SJCRH30 (cell line): Measurements from ENCODE around the gene CDK6. TPM values are rescaled to one million over a fixed set of nuclear protein-coding genes. Genes with fewer than 3 reads are reported as not detected.
"Not testable (repeated sequence)": the region's sequence is repeated elsewhere in the genome, so short reads cannot be mapped to it uniquely, and the experiment has no call there.

Experiments
- DNase-seq, 2 experiments: peaks; one replicate each; pipeline ENCODE4 v3.0.0-alpha.2; 2015 to 2020
- H3K27ac ChIP-seq: fragments of 250-450 bp; sonication (Bioruptor Pico); 2 replicates; pipeline ENCODE4 v1.5.1; 2020; ENCODE audit warnings: mild to moderate bottlenecking, moderate library complexity
- H3K27me3 ChIP-seq: fragments of 250-450 bp; sonication (Bioruptor Pico); 2 replicates; pipeline ENCODE4 v1.5.1; 2020; ENCODE audit warnings: mild to moderate bottlenecking, moderate library complexity
- H3K36me3 ChIP-seq: fragments of 250-450 bp; sonication (Bioruptor Pico); 2 replicates; pipeline ENCODE4 v1.5.1; 2020; ENCODE audit warnings: mild to moderate bottlenecking, moderate library complexity
- H3K4me1 ChIP-seq: fragments of 250-450 bp; sonication (Bioruptor Pico); 2 replicates; pipeline ENCODE4 v1.5.1; 2020; ENCODE audit warnings: mild to moderate bottlenecking, moderate library complexity
- H3K4me3 ChIP-seq: fragments of 250-450 bp; sonication (Bioruptor Pico); 2 replicates; pipeline ENCODE4 v1.5.1; 2020; ENCODE audit warnings: mild to moderate bottlenecking, moderate library complexity
- H3K9me3 ChIP-seq: fragments of 250-450 bp; sonication (Bioruptor Pico); replicated peaks from 2 replicates; pipeline ENCODE4 v1.5.1; 2020; ENCODE audit warnings: mild to moderate bottlenecking, moderate library complexity
- total RNA-seq: library from RNA; depleted of rRNA; stranded (reverse); fragments of >200 nt; shearing (Covaris generic); gene quantifications from 2 replicates; pipeline ENCODE4 v1.2.3, GENCODE V29; 2014

The CDK6 gene
- total RNA-seq, 1 experiment from 2014 or later, result 194 TPM

DNA sequence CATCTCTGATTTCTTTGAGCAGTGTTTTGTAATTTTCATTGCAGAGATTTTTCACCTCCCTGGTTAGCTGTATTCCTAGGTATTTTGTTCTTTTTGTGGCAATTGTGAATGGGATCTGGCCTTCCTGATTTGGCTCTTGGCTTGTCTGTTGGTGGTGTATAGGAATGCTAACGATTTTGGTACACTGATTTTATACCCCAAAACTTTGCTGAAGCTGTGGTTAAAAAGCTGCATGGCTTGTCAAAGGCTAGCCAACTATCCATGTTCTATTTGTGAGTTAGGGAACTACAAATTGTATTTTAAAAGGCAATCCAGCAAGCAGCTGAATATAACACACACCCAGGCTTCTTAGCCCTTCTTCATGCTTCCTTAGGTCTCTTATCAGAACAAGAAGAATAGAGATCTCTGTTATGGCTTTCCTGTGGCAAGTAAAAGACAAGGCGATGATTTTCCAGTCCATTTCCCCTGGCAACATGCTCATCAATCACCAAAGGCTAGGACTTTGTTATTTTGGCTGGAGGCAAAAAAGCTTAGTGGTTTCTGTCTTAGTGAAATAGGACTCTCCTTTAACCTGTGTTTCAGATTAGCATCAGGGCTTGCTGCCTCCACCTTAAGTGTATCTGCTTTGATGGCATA, 77.5 kb downstream of the CDK6 start:
- peak in 1 of 2 experiments; percentile 53 for DNase-seq
- Histone ChIP-seq H3K27me3 (no peaks in the 10 kb centered on the region), H3K27ac (no peak overlapping the region), H3K9me3 (no peaks in the 10 kb centered on the region), H3K36me3 (peaks cover 58% of the 10 kb centered on the region), H3K4me1 (peaks cover 51% of the 10 kb centered on the region), H3K4me3 (no peak overlapping the region)

GRCh38 chr7:92757311-92757910, 79.0 kb downstream of the CDK6 start:
- DNase-seq, result not testable (repeated sequence)
- H3K4me1 ChIP-seq, result peaks cover 55% of the 10 kb centered on the region

DNA sequence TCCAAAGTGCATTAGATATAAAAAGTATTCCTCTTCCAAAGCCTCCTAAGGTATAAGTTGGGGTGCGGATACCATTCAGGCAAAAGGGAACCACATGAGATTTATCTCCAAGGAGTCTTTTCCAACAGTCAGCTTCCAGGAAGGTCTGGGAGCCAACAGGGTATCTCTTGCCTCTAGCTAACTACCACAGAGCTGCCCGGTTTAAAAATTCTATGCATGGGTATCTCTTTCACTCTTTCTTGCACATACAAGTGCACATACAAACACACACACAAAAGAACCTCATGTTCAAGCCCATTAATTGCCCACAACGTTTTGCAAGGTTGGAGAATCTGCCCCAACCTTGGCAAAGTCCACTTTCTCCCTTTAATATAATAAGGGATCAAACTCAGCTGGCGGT, 80.7 kb downstream of the CDK6 start:
- Histone ChIP-seq H3K27me3 (no peaks in the 10 kb centered on the region), H3K36me3 (peaks cover 50% of the 10 kb centered on the region), H3K4me1 (peaks cover 63% of the 10 kb centered on the region), H3K9me3 (no peaks in the 10 kb centered on the region), H3K4me3 (no peak overlapping the region), H3K27ac (peak overlapping the region; percentile 66)
- DNase-seq, result no peak

More at GRCh38 chr7:92757311-92757910, 79.0 kb downstream of the CDK6 start:
- H3K36me3 ChIP-seq, result peaks cover 50% of the 10 kb centered on the region
- H3K27ac ChIP-seq, H3K9me3 ChIP-seq, H3K27me3 ChIP-seq, H3K4me3 ChIP-seq: not testable (repeated sequence)

DNA sequence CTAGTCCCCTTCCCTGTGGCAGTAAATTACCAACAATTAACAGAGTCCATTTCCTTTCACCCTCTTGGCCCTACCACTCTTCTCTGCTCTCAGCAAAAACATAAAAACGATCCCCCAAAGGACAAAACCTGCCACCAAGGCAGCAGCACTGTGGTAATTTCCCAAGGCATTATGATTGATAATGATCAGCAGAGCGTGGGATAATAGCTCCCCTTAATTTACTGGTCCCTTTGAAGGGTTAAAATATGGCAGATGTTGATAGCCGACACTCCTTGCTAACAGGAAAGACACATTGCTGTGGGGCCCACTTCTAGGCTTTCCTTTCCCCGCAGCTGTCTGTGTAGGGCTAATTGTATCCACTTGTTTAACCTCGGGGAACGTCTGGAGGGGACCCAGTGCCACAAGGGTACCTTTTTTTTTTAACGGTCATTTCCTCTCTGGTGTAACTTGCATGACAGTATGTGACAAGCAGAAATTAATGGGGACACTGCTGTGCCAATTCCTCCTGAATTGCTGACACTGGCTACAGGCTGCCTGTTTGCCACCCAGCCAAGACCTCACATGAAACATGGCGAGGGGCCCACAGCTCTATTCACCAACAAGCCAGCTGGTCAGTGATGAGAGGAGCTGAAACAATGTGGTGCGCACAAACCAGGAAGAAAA, 81.3 kb downstream of the CDK6 start:
- DNase-seq, result peak; percentile 73 to 89
- Histone ChIP-seq H3K27ac (peak overlapping the region; percentile 66), H3K36me3 (peaks cover 44% of the 10 kb centered on the region), H3K9me3 (no peaks in the 10 kb centered on the region), H3K4me1 (peaks cover 67% of the 10 kb centered on the region), H3K4me3 (no peak overlapping the region), H3K27me3 (no peaks in the 10 kb centered on the region)

DNA sequence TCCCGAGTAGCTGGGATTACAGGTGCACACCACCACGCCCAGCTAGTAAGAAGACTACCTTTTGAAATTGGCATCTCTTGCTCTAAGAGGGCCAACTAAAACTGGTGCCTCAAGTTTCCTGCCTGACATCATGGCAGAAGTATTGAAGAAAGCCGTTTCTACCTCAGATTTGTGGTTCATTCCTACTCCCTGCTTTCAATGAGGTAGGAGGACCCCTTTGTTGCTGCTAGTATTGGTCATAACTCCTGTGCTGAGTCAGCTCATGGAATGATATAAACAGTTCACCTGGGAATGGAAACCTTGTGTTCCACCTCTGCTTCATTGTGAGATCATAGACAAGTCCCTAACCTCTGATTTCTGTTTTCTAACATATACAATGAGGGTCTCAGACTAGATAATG, 82.8 kb downstream of the CDK6 start:
- no peaks in the 10 kb centered on the region for H3K9me3 ChIP-seq
- DNase-seq, result no peak
- H3K27ac ChIP-seq, result no peak overlapping the region; the same call in 1 of the 2 replicates
- H3K4me1 ChIP-seq, result peaks cover 64% of the 10 kb centered on the region
- H3K36me3 ChIP-seq, result peaks cover 39% of the 10 kb centered on the region
- H3K27me3 ChIP-seq, result no peaks in the 10 kb centered on the region
- H3K4me3 ChIP-seq, result no peak overlapping the region

- Histone ChIP-seq H3K4me1 (peaks cover 64% of the 10 kb centered on the region), H3K27me3 (no peaks in the 10 kb centered on the region), H3K4me3 (no peak overlapping the region), H3K9me3 (no peaks in the 10 kb centered on the region), H3K27ac (peak overlapping the region; percentile 86), H3K36me3 (peaks cover 32% of the 10 kb centered on the region)
- peak; percentile 52 to 81 for DNase-seq
Measured at GRCh38 chr7:92751902-92752901, 84.2 kb downstream of the CDK6 start.

- H3K4me3 ChIP-seq, result no peak overlapping the region
- peaks cover 59% of the 10 kb centered on the region for H3K4me1 ChIP-seq
- DNase-seq, result no peak
- H3K27me3 ChIP-seq, result no peaks in the 10 kb centered on the region
- H3K27ac ChIP-seq, result peak overlapping the region; percentile 86
- H3K9me3 ChIP-seq, result no peaks in the 10 kb centered on the region
- peaks cover 35% of the 10 kb centered on the region for H3K36me3 ChIP-seq
Measured at GRCh38 chr7:92750946-92751345, 85.4 kb downstream of the CDK6 start.

DNA sequence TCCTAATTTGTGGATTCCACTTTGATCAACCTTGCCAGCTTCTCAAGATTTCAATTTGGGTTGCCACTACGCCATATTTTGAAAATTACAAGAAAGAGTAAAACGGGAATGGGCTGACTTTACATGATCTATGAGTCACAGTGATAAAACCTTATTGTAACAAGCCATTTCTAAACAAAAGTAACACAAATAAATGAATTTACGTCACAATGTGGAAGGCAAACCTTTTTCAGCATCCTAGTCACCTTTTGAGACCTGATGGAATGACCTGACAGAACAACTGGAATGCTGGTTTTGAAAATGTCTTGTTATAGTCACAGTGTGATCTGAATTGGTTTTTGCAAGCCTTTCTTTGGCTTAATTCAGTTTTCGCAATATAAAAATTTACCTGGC, 85.9 kb downstream of the CDK6 start:
- no peaks in the 10 kb centered on the region for H3K27me3 ChIP-seq
- H3K36me3 ChIP-seq, result peaks cover 36% of the 10 kb centered on the region
- H3K9me3 ChIP-seq, result no peaks in the 10 kb centered on the region
- no peak overlapping the region for H3K4me3 ChIP-seq
- peak overlapping the region; percentile 86 for H3K27ac ChIP-seq
- no peak for DNase-seq
- peaks cover 54% of the 10 kb centered on the region for H3K4me1 ChIP-seq

DNA sequence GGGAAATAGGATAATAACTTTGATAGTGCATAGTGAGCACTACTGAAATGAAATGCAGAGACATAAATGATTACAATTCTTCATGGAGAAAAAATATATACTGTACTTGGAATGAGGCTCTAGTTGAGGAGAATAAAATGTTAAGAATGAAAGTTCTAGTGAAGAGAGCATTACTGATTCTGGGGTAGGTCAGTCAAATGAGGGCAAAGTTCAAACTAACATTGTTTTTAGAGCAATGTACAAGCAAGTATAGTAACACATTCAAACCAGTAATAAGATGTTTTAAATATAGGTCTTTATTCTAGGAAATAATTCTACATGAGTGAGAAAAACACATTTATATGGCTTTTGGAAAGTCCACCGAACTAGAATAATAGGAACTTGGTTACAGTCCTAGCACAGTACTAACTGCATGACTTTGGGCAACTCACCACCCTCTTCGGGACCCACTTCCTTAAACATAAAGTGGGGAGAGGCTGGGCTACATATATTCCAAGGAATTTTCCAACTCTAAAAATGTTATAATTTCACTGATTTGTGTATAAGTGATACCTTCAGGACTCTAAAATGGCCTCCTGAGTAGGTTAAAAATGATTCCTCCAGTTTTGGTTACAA, 86.4 kb downstream of the CDK6 start:
- H3K27ac ChIP-seq, result peak overlapping the region; percentile 86
- H3K4me1 ChIP-seq, result peaks cover 49% of the 10 kb centered on the region
- no peaks in the 10 kb centered on the region for H3K27me3 ChIP-seq
- H3K9me3 ChIP-seq, result no peaks in the 10 kb centered on the region
- H3K36me3 ChIP-seq, result peaks cover 37% of the 10 kb centered on the region
- no peak for DNase-seq
- H3K4me3 ChIP-seq, result no peak overlapping the region

GRCh38 chr7:92749327-92749755, 87.0 kb downstream of the CDK6 start:
- H3K9me3 ChIP-seq, result no peaks in the 10 kb centered on the region
- H3K36me3 ChIP-seq, result peaks cover 42% of the 10 kb centered on the region
- no peak overlapping the region for H3K4me3 ChIP-seq
- no peaks in the 10 kb centered on the region for H3K27me3 ChIP-seq
- H3K27ac ChIP-seq, result no peak overlapping the region
- DNase-seq, result no peak
- H3K4me1 ChIP-seq, result peaks cover 43% of the 10 kb centered on the region

- H3K9me3 ChIP-seq, result no peaks in the 10 kb centered on the region
- no peak for DNase-seq
- H3K4me1 ChIP-seq, result peaks cover 35% of the 10 kb centered on the region
- H3K27ac ChIP-seq, result no peak overlapping the region
- no peak overlapping the region for H3K4me3 ChIP-seq
- H3K27me3 ChIP-seq, result no peaks in the 10 kb centered on the region
- peaks cover 45% of the 10 kb centered on the region for H3K36me3 ChIP-seq
Measured at GRCh38 chr7:92748495-92748894, 87.9 kb downstream of the CDK6 start.

DNA sequence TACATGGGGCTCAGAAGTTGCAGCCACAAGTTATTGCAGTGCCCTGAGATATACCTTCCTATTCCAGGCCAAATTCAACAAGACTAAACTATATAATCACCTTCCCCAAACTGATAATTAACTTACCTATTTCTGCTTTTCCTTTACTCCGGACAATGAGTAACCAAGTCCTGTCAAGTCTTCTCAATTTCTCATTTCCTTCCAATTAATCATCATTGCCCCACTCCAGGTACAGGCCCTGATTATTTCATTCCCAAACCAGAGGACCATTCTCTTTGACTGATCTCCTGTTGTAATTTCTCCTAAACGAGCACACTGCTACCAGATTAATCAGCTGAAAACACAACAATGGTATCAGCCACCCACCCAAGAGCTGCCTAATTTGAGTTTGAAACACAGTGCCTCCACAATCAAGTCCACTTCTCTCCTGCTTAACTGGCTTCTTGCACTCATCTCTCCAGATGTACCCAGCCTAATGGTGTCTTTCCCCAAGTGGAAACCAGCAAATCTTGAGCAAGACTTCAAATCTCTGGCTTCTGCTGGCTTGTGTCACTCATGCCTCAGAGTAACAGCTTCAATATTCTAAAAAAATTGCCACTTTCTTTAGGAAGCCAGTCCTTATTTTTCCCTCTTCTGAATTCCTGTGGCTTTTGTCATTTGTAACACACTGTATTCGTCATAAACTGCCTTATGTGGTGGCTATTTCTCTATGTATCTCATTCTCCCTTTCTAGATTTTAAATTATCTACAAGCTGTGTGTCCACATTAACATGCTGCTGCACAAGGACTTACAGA, 89.1 kb downstream of the CDK6 start:
- no peaks in the 10 kb centered on the region for H3K27me3 ChIP-seq
- H3K4me3 ChIP-seq, result no peak overlapping the region
- peaks cover 51% of the 10 kb centered on the region for H3K36me3 ChIP-seq
- H3K4me1 ChIP-seq, result peaks cover 22% of the 10 kb centered on the region
- DNase-seq, result no peak
- no peaks in the 10 kb centered on the region for H3K9me3 ChIP-seq
- H3K27ac ChIP-seq, result no peak overlapping the region

DNA sequence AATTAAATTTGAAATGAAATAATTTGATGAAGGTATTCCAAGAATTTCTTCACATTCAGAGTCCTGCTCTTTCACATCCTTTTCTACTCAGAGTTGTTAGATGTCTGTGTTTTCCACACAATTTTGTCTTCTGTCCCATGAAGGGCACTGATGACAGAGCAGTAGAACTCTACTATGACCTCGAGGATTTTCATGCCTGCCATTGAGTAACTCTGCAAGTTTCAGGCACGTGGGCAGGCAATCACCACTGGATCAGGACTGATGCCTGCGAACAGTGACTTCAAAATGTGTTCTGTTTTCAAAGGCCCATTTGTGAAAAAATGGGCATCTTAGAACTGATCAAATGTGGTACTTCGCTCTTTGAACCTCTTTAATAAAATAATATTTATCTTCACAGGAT, 91.1 kb downstream of the CDK6 start:
- DNase-seq, result no peak
- peaks cover 2% of the 10 kb centered on the region for H3K4me1 ChIP-seq
- H3K27me3 ChIP-seq, result no peaks in the 10 kb centered on the region
- H3K9me3 ChIP-seq, result no peaks in the 10 kb centered on the region
- peaks cover 46% of the 10 kb centered on the region for H3K36me3 ChIP-seq
- H3K27ac ChIP-seq, result no peak overlapping the region
- H3K4me3 ChIP-seq, result no peak overlapping the region
